Placental pericyte (primary cell): ENCODE results near the gene PMVK. TPM values are rescaled to one million over a fixed set of nuclear protein-coding genes. Genes with fewer than 3 reads are reported as not detected.

Experiments used
- small RNA-seq: library from RNA; depleted of rRNA; stranded (forward); fragments of <200 nt; gene quantifications from one replicate; pipeline ENCODE3, GENCODE V24; 2012; ENCODE audit warnings: low replicate concordance
- total RNA-seq: library from RNA; depleted of rRNA; stranded (reverse); fragments of >200 nt; gene quantifications from 2 replicates; pipeline ENCODE4 v1.2.3, GENCODE V29; 2012

PMVK gene
- 6.3 and 7.0 TPM in 2 replicates for total RNA-seq

DNA sequence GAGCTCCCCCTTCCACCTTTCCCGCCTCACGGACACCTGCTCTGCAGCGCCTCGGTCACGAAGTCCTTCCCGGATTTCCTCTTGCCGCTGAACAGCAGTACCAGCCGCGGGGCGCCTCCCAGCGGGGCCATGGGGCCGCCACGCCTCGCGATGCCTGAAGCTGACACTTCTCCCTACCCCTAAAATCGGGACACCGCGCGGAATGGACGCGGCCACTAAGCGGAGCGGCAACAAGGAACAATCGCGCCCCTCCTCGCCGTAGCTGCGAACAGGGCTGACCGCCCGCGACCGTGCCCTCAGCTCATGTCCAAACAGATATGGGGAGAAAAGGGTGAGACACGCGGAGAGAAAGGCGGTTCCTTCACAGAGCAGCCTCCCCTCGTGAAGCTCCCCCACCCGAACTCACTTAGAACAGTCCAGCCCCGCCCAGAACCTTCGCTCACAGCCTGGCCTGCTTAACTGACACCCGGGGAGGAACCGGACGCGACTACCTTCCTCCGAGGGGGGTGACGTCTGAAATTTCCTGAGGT lies at the start of gene PMVK:
PMVK (minus strand) TSS at position 165 of the 530 bp plus-strand sequence; CDS start at position 131, 34 bp downstream.

GRCh38 chr1:154982897-154983648 lies 46.6 kb upstream of the PMVK start, which contains the start of gene FLAD1:
Gene FLAD1, plus strand, starts transcription at chr1:154983344. Its CDS starts 351 bp downstream, at chr1:154983695.

DNA sequence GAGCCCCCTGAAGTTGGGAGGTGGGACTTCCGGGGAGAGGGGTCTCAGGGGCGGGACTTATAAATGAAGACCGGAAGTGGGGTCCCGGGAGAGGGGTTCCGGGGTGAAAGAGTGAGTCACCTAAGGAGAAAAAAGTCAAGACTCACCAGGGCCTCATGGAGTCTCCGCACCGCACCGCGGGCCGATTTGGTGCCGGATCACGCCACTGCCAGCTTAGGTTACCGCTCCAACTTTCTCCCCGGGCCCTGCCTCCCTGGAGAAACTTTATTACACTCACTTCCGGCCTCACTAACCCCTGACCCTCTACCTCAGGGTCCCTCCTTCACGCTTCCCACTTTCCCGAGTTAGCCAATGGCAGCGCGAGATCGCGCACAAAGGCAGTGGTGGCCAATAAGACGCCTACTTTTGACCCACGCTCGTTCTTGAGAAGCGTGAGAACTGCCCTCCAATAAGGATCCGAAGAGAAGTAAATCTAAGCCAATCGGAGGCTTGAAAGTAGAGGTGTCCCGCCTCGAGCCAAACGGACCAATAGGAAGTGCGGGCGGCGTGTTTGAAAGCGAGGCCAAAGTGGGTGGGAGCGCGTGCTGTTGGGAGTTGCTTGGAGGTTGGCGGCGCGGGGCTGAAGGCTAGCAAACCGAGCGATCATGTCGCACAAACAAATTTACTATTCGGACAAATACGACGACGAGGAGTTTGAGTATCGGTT lies 37.7 kb upstream of the PMVK start, which contains the start of gene CKS1B:
CKS1B (plus strand) TSS at position 580 of the 706 bp plus-strand sequence; CDS start at position 645, 65 bp downstream.

GRCh38 chr1:154970631-154971340 lies 34.3 kb upstream of the PMVK start, which contains the start of gene SHC1:
Gene SHC1, minus strand, starts transcription at chr1:154970747. Its CDS starts 221 bp downstream, at chr1:154970526.

GRCh38 chr1:154961207-154962155 lies 25.0 kb upstream of the PMVK start, which contains the start of gene PYGO2:
Gene PYGO2, minus strand, starts transcription at chr1:154961782. Its CDS starts 206 bp downstream, at chr1:154961576.

DNA sequence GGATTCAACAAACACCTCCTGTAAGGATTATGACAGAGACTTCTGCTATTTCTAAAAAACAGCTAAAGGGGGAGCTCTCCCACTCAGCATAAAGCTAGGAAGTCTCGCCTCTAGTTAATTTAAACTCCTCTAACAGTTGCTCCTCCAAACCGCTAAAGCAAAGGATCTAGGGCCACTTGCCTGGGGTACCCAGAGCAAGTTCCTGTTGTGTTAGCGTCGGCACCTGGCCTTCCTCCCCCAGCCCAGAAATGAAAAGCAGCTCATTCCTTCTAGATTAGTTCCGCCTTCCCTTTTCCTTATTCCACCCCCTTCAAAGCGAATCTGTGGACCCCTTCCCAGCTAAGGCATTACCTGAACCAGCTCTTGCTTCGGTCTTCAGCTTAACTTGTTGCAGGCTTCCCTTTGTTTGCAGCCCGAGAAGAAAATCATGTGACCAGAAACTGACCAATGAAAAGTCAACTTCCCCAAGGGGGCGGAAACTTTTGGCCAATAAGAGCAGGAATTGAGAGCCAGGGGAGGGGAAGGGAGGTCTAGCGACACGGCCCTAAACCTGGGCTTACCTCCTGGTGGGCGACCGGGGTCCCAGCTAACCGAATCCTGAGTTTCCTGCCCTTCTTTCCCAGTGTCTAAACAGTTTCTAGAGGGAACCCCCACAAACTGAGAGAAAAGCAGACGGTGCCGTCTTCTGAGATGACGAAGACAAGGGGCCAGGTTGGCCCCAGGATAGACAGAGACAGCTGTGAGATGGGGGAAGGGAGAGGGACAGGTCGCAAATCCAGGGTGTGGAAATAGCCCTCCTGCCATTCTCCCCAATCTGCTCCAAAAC lies 19.4 kb upstream of the PMVK start, which contains the start of gene PBXIP1:
PBXIP1 (minus strand) TSS at position 382 of the 826 bp plus-strand sequence. CDS start 2,378 bp downstream, outside the sequence.

Small RNAs within 50 kb of the gene (small RNA-seq; reads per million reads assigned to genes)
- gene MIR4258 = not detected
- not detected for gene RF00017

Other genes starting within 250 kb of the PMVK start
- under 0.01 TPM in 1 of 2 replicates, not detected in the other for gene KCNN3, start 66.4 kb downstream of the PMVK start, total RNA-seq
- gene PBXIP1, start 19.4 kb upstream of the PMVK start, total RNA-seq = 35.4 and 80.8 TPM in 2 replicates
- 18.8 and 20.4 TPM in 2 replicates for gene PYGO2, start 25.1 kb upstream of the PMVK start, total RNA-seq
- gene SHC1, start 34.0 kb upstream of the PMVK start, total RNA-seq = 325 and 447 TPM in 2 replicates
- gene CKS1B, start 38.0 kb upstream of the PMVK start, total RNA-seq = 17.7 and 101 TPM in 2 replicates
- 23.4 and 36.7 TPM in 2 replicates for gene FLAD1, start 46.6 kb upstream of the PMVK start, total RNA-seq
- 0.86 TPM in 1 of 2 replicates, not detected in the other for gene LENEP, start 56.9 kb upstream of the PMVK start, total RNA-seq
- 30.4 and 31.4 TPM in 2 replicates for gene ZBTB7B, start 66.1 kb upstream of the PMVK start, total RNA-seq
- 0.66 TPM in 1 of 2 replicates, not detected in the other for gene DCST2, start 97.1 kb upstream of the PMVK start, total RNA-seq
- gene DCST1, start 97.1 kb upstream of the PMVK start, total RNA-seq = not detected in 2 replicates
- 53.7 and 63.5 TPM in 2 replicates for gene ADAM15, start 114.6 kb upstream of the PMVK start, total RNA-seq
- gene EFNA4, start 127.0 kb upstream of the PMVK start, total RNA-seq = 2.0 and 3.0 TPM in 2 replicates
- 0.43 and 0.66 TPM in 2 replicates for gene EFNA3, start 142.1 kb upstream of the PMVK start, total RNA-seq
- gene EFNA1, start 191.2 kb upstream of the PMVK start, total RNA-seq = 0.14 TPM in 1 of 2 replicates, not detected in the other
- gene SLC50A1, start 199.1 kb upstream of the PMVK start, total RNA-seq = 27.9 and 45.3 TPM in 2 replicates
- gene DPM3, start 203.8 kb upstream of the PMVK start, total RNA-seq = 24.9 and 28.6 TPM in 2 replicates
- gene KRTCAP2, start 236.6 kb upstream of the PMVK start, total RNA-seq = 74.2 and 127 TPM in 2 replicates
- gene TRIM46, start 237.1 kb upstream of the PMVK start, total RNA-seq = 4.4 and 8.7 TPM in 2 replicates